ENCODE data around the gene TMPRSS12. TPM values are rescaled to one million over a fixed set of nuclear protein-coding genes. Genes with fewer than 3 reads are reported as not detected.
"Not testable (repeated sequence)": the region's sequence is repeated elsewhere in the genome, so short reads cannot be mapped to it uniquely, and the experiment has no call there.

Gene TMPRSS12
- total RNA-seq, 1 donor from 2014 or later = not detected

GRCh38 chr12:50887191-50887590 is 44.5 kb downstream of the TMPRSS12 start:
- no peaks in the 10 kb centered on the region for H3K36me3 ChIP-seq
- H3F3A ChIP-seq (ENCODE audit: low read depth) = no peaks in the 10 kb centered on the region
- H2AFZ ChIP-seq (replicated peaks) = no peak overlapping the region
- no peak overlapping the region for H3K27ac ChIP-seq
- H3K79me2 ChIP-seq (ENCODE audit: low read depth) = no peaks in the 10 kb centered on the region
- Mint-ChIP-seq H3K27me3 (ENCODE audit: insufficient read depth, low read depth) (no peaks in the 10 kb centered on the region), H3K27ac (no peak overlapping the region), H3K9me3 (no peaks in the 10 kb centered on the region), H3K4me1 (no peaks in the 10 kb centered on the region), H3K36me3 (no peaks in the 10 kb centered on the region), H3K4me3 (no peak overlapping the region)
- no peaks in the 10 kb centered on the region for H3K4me1 ChIP-seq
- no peak overlapping the region for H3K4me3 ChIP-seq
- no peaks in the 10 kb centered on the region for H3K27me3 ChIP-seq
- TF ChIP-seq EZH2 (IDR thresholded peaks at IDR 0.05) = no peak
- no peaks in the 10 kb centered on the region for H4K20me1 ChIP-seq (ENCODE audit: low read depth)
- peaks cover 5% of the 10 kb centered on the region for H3K9me3 ChIP-seq (ENCODE audit: low read depth)
- H3K4me2 ChIP-seq = no peak overlapping the region
- no peak overlapping the region for H3K9ac ChIP-seq
- DNase-seq (ENCODE audit: low spot score) = no peak

GRCh38 chr12:50888666-50889065 is 45.9 kb downstream of the TMPRSS12 start:
- Histone ChIP-seq H3K9ac (no peak overlapping the region), H3K36me3 (no peaks in the 10 kb centered on the region), H3F3A (ENCODE audit: low read depth) (no peaks in the 10 kb centered on the region), H3K4me2 (no peak overlapping the region), H3K9me3 (ENCODE audit: low read depth) (no peaks in the 10 kb centered on the region), H4K20me1 (ENCODE audit: low read depth) (no peaks in the 10 kb centered on the region), H2AFZ (replicated peaks) (no peak overlapping the region), H3K79me2 (ENCODE audit: low read depth) (no peaks in the 10 kb centered on the region), H3K27me3 (no peaks in the 10 kb centered on the region), H3K27ac (no peak overlapping the region), H3K4me1 (no peaks in the 10 kb centered on the region), H3K4me3 (no peak overlapping the region)
- Mint-ChIP-seq H3K4me1 (no peaks in the 10 kb centered on the region), H3K36me3 (no peaks in the 10 kb centered on the region), H3K27me3 (ENCODE audit: insufficient read depth, low read depth) (no peaks in the 10 kb centered on the region), H3K9me3 (no peaks in the 10 kb centered on the region), H3K27ac (no peak overlapping the region), H3K4me3 (no peak overlapping the region)
- TF ChIP-seq EZH2phosphoT487 (IDR thresholded peaks at IDR 0.05) = no peak
- TF ChIP-seq CTCF (IDR thresholded peaks at IDR 0.05) = no peak
- no peak for TF ChIP-seq EZH2 (IDR thresholded peaks at IDR 0.05)
- DNase-seq (ENCODE audit: low spot score) = no peak

DNA sequence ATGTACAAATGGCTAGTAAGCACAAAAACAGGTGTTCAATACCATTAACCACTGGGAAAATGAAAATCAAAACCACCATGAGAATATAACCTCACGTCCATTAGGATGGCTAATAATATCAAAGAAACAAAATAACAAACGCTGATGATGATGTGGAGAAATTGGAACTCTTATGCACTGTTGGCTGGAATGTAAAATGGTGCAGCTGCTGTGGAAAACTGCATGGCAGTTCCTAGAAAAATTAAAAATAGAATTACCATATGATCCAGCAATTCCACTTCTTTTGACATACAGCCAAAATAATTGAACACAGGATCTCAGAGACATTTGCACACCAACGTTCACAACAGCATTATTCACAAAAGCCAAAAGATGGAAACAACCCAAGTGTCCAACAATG is 51.5 kb downstream of the TMPRSS12 start:
- Histone ChIP-seq H4K20me1 (ENCODE audit: low read depth) (no peaks in the 10 kb centered on the region), H3K27me3 (no peaks in the 10 kb centered on the region), H3K27ac (no peak overlapping the region), H3K9me3 (ENCODE audit: low read depth) (no peaks in the 10 kb centered on the region), H3K36me3 (no peaks in the 10 kb centered on the region), H3K4me3 (no peak overlapping the region), H3K9ac (no peak overlapping the region), H2AFZ (replicated peaks) (no peak overlapping the region), H3K4me2 (no peak overlapping the region), H3K79me2 (ENCODE audit: low read depth) (no peaks in the 10 kb centered on the region), H3F3A (ENCODE audit: low read depth) (no peaks in the 10 kb centered on the region), H3K4me1 (no peaks in the 10 kb centered on the region)
- H3K4me1 Mint-ChIP-seq = no peaks in the 10 kb centered on the region
- TF ChIP-seq CTCF (IDR thresholded peaks at IDR 0.05) = no peak
- TF ChIP-seq EZH2 (IDR thresholded peaks at IDR 0.05) = no peak
- no peak for TF ChIP-seq EZH2phosphoT487 (IDR thresholded peaks at IDR 0.05)
- no peak overlapping the region for H3K27ac Mint-ChIP-seq
- DNase-seq (ENCODE audit: low spot score) = no peak
- no peak overlapping the region for H3K4me3 Mint-ChIP-seq
- H3K9me3 Mint-ChIP-seq = peaks cover 2% of the 10 kb centered on the region
- H3K36me3 Mint-ChIP-seq = no peaks in the 10 kb centered on the region
- no peaks in the 10 kb centered on the region for H3K27me3 Mint-ChIP-seq (ENCODE audit: insufficient read depth, low read depth)

- Histone ChIP-seq H2AFZ (replicated peaks) (no peak overlapping the region), H3K9ac (no peak overlapping the region), H3K79me2 (ENCODE audit: low read depth) (no peaks in the 10 kb centered on the region), H3K4me2 (no peak overlapping the region), H4K20me1 (ENCODE audit: low read depth) (no peaks in the 10 kb centered on the region), H3K9me3 (ENCODE audit: low read depth) (no peaks in the 10 kb centered on the region), H3F3A (ENCODE audit: low read depth) (no peaks in the 10 kb centered on the region), H3K4me1 (no peaks in the 10 kb centered on the region), H3K36me3 (no peaks in the 10 kb centered on the region), H3K27me3 (no peaks in the 10 kb centered on the region), H3K4me3 (no peak overlapping the region), H3K27ac (no peak overlapping the region)
- Mint-ChIP-seq H3K4me1 (no peaks in the 10 kb centered on the region), H3K9me3 (peaks cover 2% of the 10 kb centered on the region), H3K27ac (no peak overlapping the region), H3K36me3 (no peaks in the 10 kb centered on the region), H3K4me3 (no peak overlapping the region), H3K27me3 (ENCODE audit: insufficient read depth, low read depth) (peaks cover 5% of the 10 kb centered on the region)
- TF ChIP-seq EZH2phosphoT487 (IDR thresholded peaks at IDR 0.05) = no peak
- TF ChIP-seq EZH2 (IDR thresholded peaks at IDR 0.05) = no peak
- TF ChIP-seq CTCF (IDR thresholded peaks at IDR 0.05) = no peak
- DNase-seq (ENCODE audit: low spot score) = no peak
These were observed 59.0 kb downstream of the TMPRSS12 start for GRCh38 chr12:50901685-50902113.

DNA sequence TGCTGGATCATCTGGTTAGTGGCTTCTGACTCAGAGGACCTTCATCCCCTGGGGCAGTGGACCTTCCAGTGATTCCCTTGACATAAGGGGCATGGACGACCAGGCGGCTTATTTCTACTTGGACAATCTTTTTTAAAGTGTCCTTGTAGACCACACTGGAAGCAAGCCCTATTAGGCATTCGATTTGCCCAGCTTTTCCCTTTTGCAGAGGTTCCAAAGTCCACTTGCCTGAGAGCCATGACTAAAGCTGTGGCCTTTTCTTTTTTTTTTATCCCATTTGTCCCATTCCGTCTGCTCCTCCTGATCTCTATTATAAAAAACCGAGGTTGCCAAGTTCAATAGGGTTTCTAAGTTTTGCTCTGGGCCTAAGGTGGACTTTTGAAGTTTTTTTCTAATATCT is 65.8 kb downstream of the TMPRSS12 start:
- not testable (repeated sequence) for H3K9me3 ChIP-seq (ENCODE audit: low read depth); H3K4me1 ChIP-seq; H3K4me2 ChIP-seq; DNase-seq (ENCODE audit: low spot score); H3K4me3 Mint-ChIP-seq; H3K36me3 Mint-ChIP-seq; H3K27me3 Mint-ChIP-seq (ENCODE audit: insufficient read depth, low read depth); H2AFZ ChIP-seq (replicated peaks); H3K36me3 ChIP-seq; H3K27me3 ChIP-seq; H3K4me3 ChIP-seq; H3K9ac ChIP-seq; H4K20me1 ChIP-seq (ENCODE audit: low read depth); H3K27ac ChIP-seq; H3F3A ChIP-seq (ENCODE audit: low read depth); H3K79me2 ChIP-seq (ENCODE audit: low read depth); H3K4me1 Mint-ChIP-seq; H3K27ac Mint-ChIP-seq
- peaks cover 11% of the 10 kb centered on the region for H3K9me3 Mint-ChIP-seq

DNA sequence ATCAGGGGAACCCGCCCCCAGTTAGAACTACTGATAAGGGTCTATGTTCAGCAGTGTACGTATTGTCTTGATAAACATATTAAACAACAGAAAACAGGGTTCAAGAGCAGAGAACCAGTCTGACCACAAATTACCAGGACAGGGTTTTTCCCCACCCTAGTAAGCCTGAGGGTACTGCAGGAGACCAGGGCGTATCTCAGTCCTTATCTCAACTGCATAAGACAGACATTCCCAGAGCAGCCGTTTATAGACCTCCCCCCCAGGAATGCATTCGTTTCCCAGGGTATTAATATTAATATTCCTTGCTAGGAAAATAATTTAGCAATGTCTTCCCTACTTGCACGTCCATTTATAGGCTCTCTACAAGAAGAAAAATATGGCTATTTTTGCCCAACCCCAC is 69.6 kb downstream of the TMPRSS12 start:
- H3K9me3 ChIP-seq (ENCODE audit: low read depth) = peaks cover 11% of the 10 kb centered on the region
- not testable (repeated sequence) for H3K4me3 ChIP-seq; DNase-seq (ENCODE audit: low spot score); H3K4me2 ChIP-seq; H3F3A ChIP-seq (ENCODE audit: low read depth); H3K27me3 Mint-ChIP-seq (ENCODE audit: insufficient read depth, low read depth); H3K79me2 ChIP-seq (ENCODE audit: low read depth); H3K36me3 Mint-ChIP-seq; H3K27ac Mint-ChIP-seq; H3K27ac ChIP-seq; H4K20me1 ChIP-seq (ENCODE audit: low read depth); H3K27me3 ChIP-seq; H3K36me3 ChIP-seq; H3K9ac ChIP-seq; H3K4me1 ChIP-seq; H2AFZ ChIP-seq (replicated peaks); H3K4me1 Mint-ChIP-seq; H3K4me3 Mint-ChIP-seq
- H3K9me3 Mint-ChIP-seq = peaks cover 34% of the 10 kb centered on the region

Measured in neural progenitor cell (in vitro differentiated cells).